Measurements from ENCODE around the gene FBXO15.

The FBXO15 gene, protein sequence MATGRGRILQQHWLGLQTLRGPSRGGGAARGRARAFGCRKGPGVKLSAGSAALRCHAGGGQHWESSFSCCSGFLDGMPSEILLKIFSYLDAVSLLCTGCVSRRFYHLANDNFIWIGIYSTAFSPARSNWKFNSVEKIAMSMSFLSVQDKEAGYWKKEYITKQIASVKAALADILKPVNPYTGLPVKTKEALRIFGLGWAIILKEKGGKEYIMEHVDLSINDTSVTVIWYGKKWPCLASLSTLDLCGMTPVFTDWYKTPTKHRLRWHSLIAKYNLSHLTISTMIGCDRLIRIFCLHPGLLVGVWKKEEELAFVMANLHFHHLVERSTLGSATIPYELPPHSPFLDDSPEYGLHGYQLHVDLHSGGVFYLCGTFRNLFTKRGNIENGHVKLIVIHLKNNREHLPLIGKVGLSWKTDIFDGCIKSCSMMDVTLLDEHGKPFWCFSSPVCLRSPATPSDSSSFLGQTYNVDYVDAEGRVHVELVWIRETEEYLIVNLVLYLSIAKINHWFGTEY

DNA sequence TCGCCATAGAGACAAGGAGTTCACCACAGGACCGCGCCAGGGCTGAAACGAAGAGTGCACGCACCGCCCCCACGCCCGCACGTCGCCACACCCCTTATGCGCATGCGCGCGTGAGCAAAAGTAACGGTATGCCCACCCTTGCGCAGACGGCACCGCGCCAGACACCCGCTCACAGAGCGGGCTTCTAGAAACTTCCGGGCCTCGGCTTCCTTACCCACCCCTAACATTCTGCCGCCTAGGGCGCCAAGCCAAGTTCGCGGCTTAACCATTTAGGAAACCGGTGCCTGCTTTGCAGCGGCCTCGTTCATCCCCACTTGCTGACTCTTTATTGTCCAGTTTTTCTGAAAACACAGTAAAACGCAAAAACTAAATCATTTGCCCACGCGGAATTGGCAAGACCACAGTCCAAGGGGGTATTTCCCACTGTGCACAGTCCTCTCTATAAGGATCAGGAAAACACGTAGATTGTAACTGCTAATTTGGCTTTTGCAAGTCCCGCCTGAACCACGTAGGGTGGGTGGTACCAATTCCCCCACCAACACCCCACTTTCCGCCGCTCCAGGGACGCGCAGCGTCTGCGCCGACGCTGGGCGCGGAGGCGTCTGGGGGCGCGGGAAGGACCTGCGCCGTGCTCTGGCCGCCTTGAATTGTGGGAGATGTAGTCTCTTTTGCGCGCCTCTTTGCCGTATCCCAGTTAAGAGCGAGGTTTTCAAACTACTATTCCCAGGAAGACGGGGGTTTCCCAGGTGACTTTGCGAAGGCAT, at the start of gene FBXO15, which contains the start of gene TIMM21:
FBXO15 (minus strand) TSS at position 56 of the 764 bp plus-strand sequence; CDS start at position 7, 49 bp downstream.
TIMM21 (plus strand) TSS at position 745 of the 764 bp plus-strand sequence. CDS start 286 bp downstream, outside the sequence.
- peak; percentile 96 for DNase-seq

DNA sequence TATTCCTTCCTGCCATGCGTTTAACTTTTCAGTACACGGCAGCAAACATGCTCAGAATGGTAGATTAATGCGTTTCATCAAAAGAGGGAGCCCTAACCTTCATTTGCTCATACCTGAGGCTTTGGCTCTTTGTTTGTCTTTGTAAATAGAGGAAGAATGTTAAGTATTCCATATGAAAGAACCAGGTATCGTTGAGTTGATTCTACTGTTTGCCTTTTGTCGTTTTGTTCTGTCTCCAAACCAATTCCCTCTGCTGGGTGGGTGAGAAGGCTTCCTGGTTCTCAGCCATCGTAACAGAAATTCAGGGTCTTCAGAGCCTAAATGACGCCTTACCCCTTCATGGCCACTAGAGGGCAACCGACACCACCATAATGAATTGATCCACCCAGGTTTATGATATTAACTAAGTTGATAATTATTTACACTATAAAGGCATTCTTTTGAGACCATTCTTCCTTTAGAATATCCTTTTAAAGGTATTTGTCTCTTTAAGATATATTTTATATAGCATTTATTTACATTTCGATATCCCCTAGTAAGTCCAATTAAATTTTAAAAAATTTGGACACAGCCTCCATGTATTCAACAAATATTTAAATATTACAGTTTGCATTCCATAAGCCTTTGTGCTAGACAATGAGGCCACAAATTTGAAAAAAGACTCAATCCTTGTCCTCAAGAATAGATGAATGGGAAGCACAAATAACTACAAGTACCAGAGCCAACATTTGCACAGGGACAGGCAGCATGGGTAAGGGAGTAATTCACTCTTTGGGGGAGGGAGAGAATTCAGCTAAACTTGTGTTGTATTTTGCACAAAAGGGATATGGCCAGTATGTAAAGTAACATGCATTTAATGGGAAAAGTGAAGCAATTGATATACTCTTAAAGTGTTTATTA, 48.8 kb upstream of the FBXO15 start:
- peak; percentile 71 for DNase-seq

DNA sequence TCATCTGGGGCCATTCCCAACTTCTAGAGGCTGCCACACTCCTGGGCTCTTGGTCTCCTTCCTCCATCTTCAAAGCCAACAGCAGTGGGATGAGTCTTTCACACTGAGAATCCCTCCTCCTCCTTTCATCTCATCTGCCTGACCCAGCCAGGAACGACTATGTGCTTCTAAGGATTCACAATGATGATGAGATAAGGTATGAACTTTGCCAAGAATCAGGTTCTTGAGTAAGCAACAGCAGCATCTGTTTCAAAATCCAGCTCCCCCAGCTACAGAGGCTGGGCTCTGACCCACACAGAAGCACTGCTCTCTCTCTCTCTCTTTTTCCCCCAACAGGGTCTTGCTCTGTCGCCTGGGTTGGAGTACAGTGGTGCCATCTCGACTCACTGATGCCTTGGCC, 47.1 kb upstream of the FBXO15 start:
- no peak for DNase-seq

DNA sequence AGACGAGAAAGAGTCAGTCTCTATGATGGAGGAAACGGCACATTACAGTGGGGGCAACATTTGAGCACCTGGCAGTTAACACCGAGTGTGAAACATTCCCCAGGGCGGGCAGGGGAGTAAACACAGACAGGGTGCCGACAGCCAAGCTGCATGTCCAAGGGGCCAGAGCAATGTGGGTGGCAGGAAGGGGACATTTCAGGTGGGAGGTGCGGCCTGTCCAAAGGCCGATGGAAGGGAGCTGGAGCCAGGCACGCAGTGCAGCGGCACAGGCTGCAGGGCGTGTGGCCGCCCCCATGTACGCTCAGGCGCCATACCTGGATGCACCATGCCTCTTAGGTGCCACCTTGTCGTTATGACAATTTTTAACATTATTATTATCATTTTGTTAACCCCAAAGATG, 43.9 kb upstream of the FBXO15 start:
- no peak for DNase-seq

DNA sequence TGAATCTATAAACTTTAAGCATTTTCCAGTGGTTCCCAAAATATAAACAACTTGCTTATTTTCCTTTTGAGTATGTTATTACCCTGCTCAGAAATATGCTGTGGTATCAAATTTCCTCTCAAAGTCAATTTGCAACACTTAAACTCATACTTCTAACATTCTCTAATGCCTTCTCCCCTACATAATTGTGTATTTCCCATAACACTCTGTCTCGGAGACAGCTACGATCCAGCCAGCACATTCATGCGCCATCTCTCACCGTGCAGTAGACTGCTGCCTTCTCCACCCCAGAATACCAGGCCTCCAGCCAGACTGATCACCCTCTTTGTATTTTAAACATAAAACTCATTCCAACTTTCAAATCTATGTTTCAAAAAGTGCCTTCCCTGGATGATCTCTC, 42.5 kb upstream of the FBXO15 start:
- no peak for DNase-seq

DNA sequence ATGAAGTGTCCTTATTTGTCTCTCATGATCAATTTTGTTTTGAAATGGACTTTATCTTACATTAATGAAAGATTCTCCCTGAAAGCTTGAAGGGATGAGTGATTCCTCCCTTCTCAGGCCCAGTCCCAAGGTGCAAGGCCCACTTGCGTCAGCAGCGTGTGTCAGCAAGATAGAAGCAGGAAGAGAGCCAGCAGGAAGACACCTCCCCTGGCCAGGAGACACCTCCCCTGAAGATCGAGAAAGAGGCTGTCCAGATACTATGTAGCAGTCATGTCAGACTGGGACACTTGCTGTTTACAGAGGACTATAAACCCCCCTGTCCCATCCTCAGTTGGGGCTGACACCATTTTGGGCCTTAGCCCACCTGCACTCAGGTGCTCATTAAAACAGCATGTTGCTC, 39.0 kb upstream of the FBXO15 start:
- DNase-seq = no peak

DNA sequence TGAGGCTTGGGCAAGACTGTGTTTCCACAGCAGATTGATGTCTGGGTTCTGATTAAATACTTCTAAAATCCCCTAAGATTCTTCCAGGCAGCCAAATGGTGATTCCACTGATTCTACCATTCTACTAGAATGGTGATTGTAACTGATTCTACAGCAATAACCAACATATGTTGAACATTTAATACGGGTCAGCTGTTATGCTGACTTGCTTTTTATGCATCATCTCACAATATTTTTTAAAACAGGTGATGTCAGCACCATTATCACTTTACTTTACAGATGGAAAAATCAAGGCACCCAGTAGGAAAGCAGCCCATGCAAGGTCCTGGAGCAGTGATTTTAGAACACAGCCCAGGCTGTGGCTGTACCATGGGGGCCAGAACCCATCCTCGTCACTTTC, 38.2 kb upstream of the FBXO15 start:
- no peak for DNase-seq

DNA sequence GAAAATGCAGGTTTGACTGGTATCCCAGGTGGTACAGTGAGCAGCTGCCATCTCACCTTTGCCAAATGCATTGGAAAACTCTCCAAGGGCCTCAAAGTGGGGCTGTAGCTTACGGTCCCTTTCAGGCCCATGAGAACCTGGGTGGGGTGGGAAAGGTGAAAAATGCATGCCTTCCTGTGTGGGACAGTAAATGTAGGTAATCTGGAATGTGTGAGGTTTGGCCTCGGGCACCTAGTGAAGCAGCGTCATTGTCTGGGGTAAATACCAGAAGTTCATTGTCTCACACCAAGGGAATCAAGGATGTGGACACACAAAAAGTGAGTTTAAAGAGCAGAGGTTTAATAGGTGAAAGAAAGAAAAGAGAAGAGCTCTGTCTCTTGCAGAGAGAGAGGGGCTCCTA, 37.2 kb upstream of the FBXO15 start:
- no peak for DNase-seq

DNA sequence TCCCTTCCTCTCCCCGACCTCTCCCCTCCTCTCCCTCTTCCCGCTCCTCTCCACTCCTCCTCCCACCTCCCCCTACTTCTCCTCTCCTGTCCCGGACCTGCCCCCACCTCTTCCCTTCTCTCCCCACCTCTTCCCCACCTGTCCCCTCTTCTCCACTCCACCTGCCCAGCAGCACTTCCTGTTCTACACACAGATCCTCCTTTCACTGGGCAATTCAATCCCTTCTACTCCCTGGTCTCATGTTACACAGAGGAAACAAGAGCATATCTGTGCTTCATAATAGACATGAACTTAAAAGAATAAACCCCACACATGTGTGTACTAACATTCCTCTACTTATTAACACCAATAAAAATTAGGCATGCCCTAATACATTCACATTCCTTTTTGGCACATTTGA, 35.5 kb upstream of the FBXO15 start:
- no peak for DNase-seq

DNA sequence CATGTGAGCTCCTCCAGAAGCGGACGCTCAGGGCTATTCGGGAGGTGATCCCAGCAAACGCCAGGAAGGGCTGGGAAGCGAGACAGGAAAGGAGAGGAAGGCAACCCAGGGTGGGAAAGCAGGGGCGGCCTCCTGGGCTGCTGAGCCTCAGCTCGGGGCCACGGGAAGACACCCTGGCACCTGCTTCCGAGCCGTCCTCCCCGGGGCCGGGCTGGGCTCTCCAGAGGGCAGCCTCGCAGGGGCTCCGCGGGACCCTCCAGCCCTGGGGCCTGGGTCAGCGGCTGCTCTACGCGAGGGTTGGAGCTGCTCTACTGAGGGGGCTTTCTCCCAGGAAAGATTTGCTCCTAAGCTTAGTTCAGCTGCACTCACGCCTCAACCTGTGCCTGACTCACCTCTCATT, 34.7 kb upstream of the FBXO15 start:
- no peak for DNase-seq

DNA sequence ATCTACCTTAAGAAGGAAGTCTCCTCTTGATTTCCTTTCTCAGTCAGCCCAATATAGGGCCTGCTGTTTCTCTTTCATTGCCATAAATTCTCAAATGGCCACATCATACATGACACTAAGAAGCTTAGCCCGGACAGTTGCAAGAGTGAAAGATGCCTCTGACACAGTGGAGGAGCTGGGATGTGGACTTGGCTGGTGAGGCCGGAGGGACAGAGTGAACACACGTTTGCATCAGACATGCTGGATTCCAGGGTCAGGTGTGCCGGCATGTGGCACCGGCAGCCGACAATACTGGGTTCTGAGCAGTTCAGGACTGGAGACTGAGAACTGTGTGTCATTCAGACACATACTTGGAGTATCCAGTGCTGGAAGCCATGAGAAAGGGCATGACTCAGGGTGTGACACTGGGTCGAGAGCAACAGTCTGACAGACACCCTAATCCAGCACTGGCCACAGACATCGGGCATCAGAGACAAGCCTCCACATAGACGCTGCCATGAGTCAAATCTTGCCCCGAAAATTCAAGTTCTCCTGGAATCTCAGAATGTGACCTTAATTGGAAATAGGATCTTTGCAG, 32.1 kb upstream of the FBXO15 start:
- no peak for DNase-seq

DNA sequence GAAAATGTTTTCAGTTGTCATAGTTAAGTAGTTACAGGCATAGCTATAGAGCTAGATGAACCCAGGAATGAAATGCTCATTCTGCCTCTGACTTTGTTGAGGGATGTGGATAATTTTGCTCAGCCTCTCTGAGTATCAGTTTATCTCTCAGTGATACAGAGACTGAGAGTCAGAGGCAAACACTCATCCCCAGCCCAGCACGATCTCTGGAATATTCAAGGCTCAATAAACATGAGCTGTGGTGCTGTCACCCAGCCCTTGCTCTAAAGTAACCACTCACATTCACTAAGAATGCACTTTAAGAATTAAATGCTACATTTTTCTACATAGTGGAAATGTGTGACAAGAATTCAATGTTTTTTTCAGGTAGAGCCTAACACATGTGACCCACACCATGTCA, 31.2 kb upstream of the FBXO15 start:
- DNase-seq = no peak

DNA sequence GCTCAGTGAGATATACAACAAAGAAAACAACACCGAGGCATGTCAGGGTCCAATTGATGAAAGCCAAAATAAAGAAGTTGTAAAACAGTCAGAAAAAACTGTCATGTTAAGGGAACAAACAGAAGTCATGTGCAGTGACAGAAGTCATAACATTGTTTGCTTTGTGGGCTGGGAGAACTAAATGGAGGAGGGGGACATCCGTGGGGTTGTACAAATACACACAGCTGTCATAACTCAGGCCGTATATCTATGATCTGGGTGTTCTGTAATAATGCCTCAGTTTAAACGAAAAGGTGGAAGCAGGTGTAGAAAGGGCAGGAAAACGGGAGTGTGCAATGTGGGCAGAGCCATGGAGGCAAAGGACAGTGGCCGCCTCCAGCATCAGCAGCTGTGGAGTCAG, 28.0 kb upstream of the FBXO15 start:
- DNase-seq = no peak

DNA sequence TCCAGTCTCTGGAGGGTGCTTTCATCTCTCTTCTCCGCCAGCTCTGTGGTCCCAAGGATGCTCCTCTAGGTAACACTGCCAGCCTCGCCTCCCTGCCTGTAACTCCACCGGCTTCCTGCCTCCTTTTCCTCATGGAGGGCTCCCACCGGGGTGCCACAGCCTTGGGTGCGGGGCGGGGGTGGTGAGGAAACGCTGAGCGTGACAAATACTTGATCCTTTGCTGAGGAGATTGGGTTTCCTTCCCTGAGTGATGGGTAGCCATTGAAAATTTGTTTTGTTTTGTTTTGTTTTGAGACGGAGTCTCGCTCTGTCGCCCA, 25.8 kb upstream of the FBXO15 start:
- DNase-seq = no peak

DNA sequence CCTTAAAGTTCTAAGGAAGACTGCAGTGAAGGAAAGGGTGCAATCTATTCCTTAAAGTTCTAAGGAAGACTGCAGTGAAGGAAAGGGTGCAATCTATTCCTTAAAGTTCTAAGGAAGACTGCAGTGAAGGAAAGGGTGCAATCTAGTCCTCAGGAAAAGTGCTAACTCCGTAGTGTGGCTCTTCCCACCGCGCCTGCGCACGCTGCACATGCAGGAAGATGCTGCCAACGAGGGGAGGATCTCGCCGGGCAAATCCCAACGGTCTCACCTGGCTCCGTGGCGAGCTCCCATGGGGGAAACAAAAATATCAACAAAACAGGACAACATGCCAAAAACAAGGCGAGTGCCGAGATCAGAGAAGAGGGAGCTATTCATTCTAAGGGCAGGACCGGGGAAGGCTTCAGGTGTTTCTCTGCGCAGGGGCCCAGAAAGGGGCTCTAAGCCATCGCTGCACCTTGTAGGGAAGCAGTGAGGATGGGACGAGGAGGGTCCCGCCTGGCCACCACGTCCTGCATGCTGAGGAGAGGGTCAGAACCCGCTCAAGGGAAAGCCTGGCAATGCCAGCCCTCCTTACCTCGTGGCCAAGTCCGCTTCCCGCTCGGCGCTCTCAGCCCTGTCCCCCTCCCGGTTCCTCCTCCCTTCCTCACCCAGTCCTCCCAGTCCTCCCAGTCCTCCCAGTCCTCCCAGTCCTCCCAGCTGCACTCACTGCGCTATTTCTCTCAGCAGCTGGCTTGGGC, 25.2 kb upstream of the FBXO15 start:
- DNase-seq = no peak

DNA sequence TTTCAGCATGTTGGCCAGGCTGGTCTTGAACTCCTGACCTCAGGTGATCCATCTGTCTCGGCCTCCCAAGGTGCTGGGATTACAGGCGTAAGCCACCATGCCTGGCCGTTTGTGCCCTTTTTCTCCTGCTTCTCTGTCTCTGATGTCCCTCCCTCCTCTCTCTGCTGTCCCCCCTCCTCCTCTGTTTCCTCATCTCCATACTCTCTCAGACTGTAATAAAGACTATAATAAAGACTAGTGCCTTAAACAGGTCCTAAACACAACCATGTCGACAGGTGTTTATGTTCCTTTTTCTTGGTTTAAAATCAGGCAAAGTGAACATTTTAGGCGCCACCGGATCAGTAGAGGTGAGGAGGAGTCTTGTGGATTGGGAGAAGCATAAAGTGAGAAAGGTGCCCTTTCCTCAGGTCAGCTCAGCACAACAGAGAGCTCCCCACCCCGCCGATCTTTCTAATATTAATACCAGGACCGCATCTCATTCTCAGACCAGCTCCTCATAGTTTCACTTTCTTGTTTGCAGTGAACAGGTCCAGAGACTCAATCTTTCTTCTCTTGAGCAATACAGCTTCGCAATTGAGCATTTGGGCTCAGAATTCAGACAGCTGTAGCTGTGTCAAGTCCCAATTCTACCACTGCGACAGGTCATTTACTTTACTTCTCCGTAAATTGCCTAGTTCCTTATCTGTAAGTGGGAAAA, 24.4 kb upstream of the FBXO15 start:
- no peak for DNase-seq

DNA sequence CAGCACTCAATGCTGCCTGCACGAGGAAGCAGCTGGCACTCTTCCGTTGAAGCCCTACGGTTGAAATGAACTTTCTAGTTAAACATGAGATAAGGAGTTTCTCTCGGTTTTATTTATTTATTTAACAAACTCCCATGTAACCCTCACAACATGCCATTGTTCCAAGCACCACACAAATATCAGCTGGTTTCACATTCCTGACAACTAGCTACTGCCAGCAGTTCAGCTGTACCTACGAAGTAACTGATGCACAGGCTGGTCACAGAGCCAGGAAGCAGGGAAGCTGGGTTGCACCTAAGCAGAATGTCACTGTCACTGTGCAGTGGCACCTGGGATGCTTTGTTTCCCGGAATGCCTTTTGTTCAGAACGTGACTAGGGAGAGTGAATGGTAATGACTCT, 18.8 kb upstream of the FBXO15 start:
- DNase-seq = no peak

DNA sequence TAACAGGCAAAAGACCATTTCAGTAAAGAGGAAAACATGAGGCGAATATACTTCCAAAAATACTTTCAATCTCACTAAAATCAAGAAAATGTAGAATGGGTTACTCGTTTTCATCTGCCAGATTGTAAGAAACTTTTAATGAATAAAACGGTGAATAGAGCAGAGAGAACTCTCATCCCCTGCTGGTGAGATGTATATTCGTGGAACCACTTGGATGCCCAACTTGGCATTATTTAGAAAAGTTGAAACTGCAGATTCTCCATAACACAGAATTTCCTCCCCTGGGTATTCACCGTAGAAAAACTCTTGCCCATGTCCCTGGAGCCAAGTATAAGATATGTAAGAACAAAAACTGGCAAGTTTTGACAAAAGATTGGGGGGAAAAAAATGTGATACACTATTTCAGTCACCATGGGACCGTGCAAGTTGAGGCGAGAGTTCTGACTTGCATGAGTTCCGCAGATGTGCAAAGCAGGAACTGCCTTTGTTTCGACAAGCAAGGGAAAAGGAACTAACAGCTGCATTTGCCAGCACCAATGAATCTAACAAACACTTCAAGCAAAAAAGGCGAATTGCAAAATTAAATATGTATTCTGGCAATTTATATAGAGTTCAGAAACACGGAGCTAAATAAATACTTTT, 15.5 kb upstream of the FBXO15 start:
- DNase-seq = no peak

DNA sequence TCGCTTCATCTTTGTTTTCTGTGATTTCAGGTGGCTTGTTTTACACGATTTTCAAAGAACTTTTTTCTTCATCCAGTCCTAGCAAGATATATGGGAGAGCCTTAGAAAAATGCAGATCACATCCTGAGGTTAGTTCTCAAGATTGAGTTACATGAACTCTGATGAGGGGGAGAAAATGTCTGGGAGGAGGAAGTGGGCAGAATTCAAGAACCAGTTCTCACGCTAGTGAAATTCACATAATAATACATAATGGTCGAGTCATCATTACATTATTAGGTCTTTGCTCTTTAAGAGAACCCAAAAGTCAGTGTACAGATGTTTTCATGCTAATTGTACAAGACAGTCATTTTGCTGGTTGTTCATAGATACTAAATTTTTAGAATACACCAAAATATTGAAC, 7.6 kb upstream of the FBXO15 start:
- DNase-seq = no peak

DNA sequence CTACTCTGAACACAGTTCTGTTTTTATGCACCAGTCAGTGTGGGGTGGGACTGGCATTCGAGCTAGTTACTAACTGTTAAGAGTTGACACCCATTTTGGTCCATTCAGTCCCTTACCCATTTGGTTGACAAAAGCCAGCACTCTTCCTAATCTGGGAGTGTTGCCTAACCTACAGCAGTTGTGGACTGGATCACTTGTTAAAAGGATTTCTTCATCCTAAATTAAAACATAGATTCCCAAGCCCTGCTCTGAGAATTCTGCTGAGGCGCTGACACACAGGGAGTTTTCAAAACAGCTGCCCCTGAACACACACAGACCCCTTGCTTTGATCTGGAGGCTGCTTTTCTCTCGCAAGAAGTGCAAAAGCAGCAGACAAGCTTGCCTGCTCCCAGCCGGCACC, 7.1 kb upstream of the FBXO15 start:
- no peak for DNase-seq

DNA sequence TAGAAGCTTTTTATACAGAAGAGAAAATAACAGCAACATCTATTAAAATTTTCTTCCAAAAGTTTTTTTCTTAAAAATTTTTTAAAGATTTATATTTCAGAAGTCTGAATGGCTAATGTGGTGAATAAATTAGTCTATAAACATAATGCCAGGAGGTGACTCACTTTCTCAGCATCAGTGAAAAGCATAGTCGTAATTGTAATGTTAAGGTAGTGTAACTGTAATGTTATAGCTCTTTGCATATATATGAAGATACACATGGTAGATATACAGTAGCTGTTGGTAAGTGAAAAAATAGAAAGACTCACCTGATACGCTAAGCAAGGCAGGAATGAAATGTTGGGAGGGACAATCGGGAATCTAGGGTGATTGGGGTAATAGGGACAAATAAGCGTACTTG, 6.2 kb upstream of the FBXO15 start:
- DNase-seq = no peak
